Measurements from ENCODE around the gene ADCY9.

- TF ChIP-seq, protein P1, sequence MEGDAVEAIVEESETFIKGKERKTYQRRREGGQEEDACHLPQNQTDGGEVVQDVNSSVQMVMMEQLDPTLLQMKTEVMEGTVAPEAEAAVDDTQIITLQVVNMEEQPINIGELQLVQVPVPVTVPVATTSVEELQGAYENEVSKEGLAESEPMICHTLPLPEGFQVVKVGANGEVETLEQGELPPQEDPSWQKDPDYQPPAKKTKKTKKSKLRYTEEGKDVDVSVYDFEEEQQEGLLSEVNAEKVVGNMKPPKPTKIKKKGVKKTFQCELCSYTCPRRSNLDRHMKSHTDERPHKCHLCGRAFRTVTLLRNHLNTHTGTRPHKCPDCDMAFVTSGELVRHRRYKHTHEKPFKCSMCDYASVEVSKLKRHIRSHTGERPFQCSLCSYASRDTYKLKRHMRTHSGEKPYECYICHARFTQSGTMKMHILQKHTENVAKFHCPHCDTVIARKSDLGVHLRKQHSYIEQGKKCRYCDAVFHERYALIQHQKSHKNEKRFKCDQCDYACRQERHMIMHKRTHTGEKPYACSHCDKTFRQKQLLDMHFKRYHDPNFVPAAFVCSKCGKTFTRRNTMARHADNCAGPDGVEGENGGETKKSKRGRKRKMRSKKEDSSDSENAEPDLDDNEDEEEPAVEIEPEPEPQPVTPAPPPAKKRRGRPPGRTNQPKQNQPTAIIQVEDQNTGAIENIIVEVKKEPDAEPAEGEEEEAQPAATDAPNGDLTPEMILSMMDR (optimal IDR thresholded peaks at IDR 0.05 in 1 of 3, IDR thresholded peaks at IDR 0.05 in 1 of 3, conservative IDR thresholded peaks at IDR 0.05 in 1 of 3; ENCODE audit: extremely low read depth in 1 of 3, insufficient read depth in 2 of 3, low read length in 3 of 3) = no peak
- no peak for TF ChIP-seq EZH2 (IDR thresholded peaks at IDR 0.05; ENCODE audit: low read length)
These were observed 200.6 kb downstream of the ADCY9 start for GRCh38 chr16:3915426-3916260.
